Measurements from ENCODE around the gene KCNN3.

- TF ChIP-seq CTCF (IDR thresholded peaks at IDR 0.05; ENCODE audit: poor library complexity, severe bottlenecking) = no peak
- no peak for TF ChIP-seq SMC3 (conservative IDR thresholded peaks at IDR 0.05; ENCODE audit: poor library complexity)
Observed at GRCh38 chr1:154682254-154682653, 187.8 kb downstream of the KCNN3 start.
